HUDEP-2 (cell line): ENCODE results near the gene RHOBTB3.
"Not testable (repeated sequence)": the region's sequence is repeated elsewhere in the genome, so short reads cannot be mapped to it uniquely, and the experiment has no call there.

ENCODE experiments used
- DNase-seq, 76 experiments: peaks; one replicate each; lab custom pipeline; 2025; ENCODE audit not compliant: unreplicated experiment in 76 of 76; lab: John Stamatoyannopoulos, UW

The RHOBTB3 gene

GRCh38 chr5:95797301-95797700 lies 66.2 kb downstream of the RHOBTB3 start:
- no peak for DNase-seq

GRCh38 chr5:95798048-95798447 lies 66.9 kb downstream of the RHOBTB3 start:
- no peak for DNase-seq

GRCh38 chr5:95798545-95798944 lies 67.4 kb downstream of the RHOBTB3 start:
- no peak for DNase-seq

GRCh38 chr5:95799191-95799835 lies 68.2 kb downstream of the RHOBTB3 start:
- DNase-seq = no peak

- DNase-seq = no peak
These were observed 69.4 kb downstream of the RHOBTB3 start for GRCh38 chr5:95800553-95800952.

DNA sequence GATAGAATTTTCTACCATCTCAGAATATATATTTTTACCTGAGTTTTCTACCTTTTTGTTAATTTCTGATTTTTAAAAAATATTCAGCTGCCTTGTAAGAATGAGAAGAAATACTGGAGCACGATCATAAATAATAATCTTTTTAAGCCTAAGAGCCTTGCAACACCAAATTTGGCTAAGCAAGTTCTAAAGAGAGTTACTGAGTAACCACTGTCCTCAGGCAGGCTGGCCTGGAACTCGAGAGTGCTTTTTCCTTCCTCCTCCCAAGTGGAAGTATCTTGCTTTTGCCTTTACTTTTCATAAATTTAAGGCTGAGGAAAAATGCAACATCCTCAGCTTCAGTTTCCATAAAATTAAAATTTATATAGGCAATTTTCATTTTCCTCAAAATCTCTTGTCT lies 70.4 kb downstream of the RHOBTB3 start:
- DNase-seq = no peak

DNA sequence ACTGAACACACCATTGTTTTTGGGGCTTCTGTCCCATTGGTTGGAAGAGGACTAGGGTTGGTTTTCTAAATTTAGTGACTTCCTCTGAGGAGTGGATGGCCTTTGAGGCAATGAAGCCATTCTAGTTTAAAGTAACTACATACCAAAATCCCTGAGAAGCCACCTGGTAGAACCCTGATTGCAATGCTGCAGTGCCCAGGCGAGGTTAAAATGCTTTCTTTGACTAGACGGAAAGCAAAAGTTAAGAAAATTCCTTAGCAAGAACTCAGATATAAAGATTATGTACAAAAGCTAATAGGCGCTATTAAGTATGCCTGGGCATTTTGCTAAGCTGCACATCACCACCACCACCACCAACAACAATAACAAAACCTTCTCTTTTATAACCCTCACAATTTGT lies 70.8 kb downstream of the RHOBTB3 start:
- no peak for DNase-seq

DNA sequence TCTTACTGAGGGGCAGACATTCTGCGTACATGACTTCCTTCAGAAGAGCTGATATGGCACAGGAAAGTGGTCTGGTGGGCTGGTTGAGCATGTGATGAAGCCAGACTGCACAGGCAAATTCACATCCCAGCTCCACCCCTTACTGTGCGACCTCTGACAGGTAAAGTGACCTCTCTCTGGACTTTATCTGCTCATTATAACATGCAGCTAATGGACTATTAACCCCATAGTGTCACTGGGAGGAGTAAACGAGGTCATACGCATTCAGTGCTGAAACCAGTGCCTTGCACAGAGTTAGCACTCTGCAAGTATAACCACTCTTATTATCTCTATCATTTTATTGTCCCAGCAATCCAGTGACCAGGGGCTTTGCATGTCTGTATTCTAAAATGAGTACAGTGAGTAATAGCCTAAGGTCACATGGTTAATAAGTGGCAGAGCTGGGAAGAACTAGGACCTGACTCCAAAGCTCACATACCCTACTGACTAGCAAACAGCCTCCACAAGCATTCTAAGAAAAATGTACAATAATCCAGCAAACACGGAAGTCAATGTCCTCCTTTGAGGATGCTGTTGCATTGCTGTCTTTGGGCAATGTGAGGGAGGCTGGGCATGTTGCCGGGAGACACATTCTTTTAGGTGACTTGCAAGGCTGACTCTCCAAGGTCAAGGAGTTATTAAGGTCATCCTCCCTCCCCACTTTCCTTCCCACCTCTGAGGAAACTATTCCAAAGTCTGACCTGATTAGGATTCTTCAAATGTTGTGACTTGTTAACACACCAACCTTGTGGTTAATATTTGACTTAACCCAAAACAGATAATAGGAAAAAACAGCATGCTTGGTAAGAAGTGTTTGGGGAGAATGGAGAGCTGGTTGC lies 72.4 kb downstream of the RHOBTB3 start:
- no peak for DNase-seq

GRCh38 chr5:95804736-95805539 lies 73.8 kb downstream of the RHOBTB3 start:
- no peak for DNase-seq

DNA sequence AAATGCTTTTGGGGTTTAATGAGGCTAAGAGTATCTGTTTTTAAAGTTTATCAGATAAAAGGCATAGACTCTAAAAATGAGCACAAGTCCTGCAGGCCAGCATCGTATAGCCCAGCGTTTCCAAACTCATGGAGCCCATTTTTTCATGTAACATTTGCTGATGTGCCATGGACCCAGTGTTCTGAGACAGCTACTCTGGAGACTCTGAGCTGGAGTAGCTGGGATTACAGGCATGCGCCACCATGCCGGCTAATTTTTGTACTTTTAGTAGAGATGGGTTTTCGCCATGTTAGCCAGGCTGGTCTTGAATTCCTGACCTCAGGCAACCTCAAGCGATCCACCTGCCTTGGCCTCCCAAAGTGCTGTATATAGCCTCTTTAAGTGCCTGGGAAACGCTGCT lies 75.6 kb downstream of the RHOBTB3 start:
- DNase-seq = no peak

- DNase-seq = no peak
These were observed 77.0 kb downstream of the RHOBTB3 start for GRCh38 chr5:95808013-95808685.

- no peak for DNase-seq
These were observed 77.7 kb downstream of the RHOBTB3 start for GRCh38 chr5:95808686-95809413.

- DNase-seq = no peak
These were observed 78.4 kb downstream of the RHOBTB3 start for GRCh38 chr5:95809414-95809960.

DNA sequence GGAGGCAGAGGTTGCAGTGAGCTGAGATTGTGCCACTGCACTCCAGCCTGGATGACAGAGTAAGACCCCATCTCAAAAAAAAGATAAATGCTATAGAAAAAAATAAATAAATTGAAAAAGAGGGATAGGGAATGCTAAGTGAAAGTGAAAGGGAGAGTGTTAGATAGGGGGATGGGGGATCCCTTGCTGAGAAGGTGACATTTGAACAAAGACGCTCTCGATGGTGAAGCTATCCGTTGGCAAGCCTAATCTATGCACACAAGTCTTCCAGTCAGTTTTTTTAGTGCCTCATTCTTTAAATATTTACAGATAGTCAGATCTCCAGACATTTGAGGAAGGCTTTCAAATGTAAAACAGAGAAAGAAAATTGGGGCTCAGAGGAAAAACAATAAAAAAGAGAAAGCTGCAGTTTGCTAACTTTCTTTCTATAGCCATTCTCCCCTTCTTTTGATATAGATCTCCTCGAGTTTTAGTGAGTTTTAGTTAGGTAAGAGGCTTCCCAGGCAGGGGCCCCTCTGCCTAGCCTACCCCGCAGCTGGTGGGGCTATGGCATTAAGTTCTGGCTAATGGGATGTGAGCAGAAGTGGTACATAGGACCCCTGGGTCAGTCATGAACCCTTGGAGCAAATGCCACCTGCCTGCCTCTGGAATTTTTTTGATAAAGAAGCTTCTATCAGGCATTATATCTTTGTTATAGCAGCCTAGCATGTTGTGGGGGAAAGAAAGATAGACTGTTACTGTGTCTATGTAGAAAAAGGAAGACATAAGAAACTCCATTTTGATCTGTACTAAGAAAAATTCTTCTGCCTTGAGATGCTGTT lies 79.4 kb downstream of the RHOBTB3 start:
- DNase-seq = no peak

GRCh38 chr5:95811126-95811423 lies 79.9 kb downstream of the RHOBTB3 start:
- DNase-seq = not testable (repeated sequence)

DNA sequence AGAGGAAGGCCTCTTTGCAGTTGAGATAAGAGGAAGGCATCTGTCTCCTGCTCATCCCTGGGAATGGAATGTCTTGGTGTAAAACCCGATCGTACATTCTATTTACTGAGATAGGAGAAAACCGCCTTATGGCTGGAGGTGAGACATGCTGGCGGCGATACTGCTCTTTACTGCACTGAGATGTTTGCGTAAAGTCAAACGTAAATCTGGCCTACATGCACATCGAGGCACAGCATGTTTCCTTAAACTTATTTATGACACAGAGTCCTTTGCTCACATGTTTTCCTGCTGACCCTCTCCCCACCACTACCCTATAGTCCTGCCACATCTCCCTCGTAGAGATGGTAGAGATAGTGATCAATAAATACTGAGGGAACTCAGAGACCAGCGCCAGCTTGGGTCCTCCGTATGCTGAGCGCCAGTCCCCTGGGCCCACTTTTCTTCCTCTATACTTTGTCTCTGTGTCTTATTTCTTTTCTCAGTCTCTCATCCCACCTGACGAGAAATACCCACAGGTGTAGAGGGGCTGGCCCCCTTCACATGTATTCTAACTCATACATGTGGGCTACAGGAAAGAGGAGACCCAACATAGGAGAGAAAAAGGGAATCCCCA lies 80.4 kb downstream of the RHOBTB3 start:
- DNase-seq = not testable (repeated sequence)

- peak in 17 of 76 experiments; percentile 6 to 48 (median 20) for DNase-seq
These were observed 80.9 kb downstream of the RHOBTB3 start for GRCh38 chr5:95812074-95812471.

GRCh38 chr5:95813035-95813434 lies 81.9 kb downstream of the RHOBTB3 start:
- DNase-seq = not testable (repeated sequence)
